NCI-H2196 treated with DMSO at 0.1 percent for 48 hours (cell line): ENCODE results near the gene SETD4.
A peak's percentile ranks its signal among the peaks of the same experiment; 100 is the strongest.
"Not testable (repeated sequence)": the region's sequence is repeated elsewhere in the genome, so short reads cannot be mapped to it uniquely, and the experiment has no call there.

Source experiments
- DNase-seq: peaks from one replicate; lab custom pipeline; 2025; ENCODE audit not compliant: unreplicated experiment; lab: John Stamatoyannopoulos, UW

Gene SETD4

GRCh38 chr21:36079010-36079649 lies 18.8 kb upstream of the SETD4 start:
- DNase-seq: no peak

GRCh38 chr21:36077758-36078157 lies 17.4 kb upstream of the SETD4 start:
- no peak for DNase-seq

- DNase-seq: no peak
Observed at GRCh38 chr21:36076878-36077655, 16.7 kb upstream of the SETD4 start.

- no peak for DNase-seq
Observed at GRCh38 chr21:36075953-36076352, 15.6 kb upstream of the SETD4 start.

GRCh38 chr21:36075171-36075570 lies 14.8 kb upstream of the SETD4 start:
- no peak for DNase-seq

GRCh38 chr21:36073911-36074310 lies 13.6 kb upstream of the SETD4 start:
- not testable (repeated sequence) for DNase-seq

- no peak for DNase-seq
Observed at GRCh38 chr21:36073181-36073580, 12.9 kb upstream of the SETD4 start.

- no peak for DNase-seq
Observed at GRCh38 chr21:36072453-36073162, 12.3 kb upstream of the SETD4 start.

- DNase-seq: no peak
Observed at GRCh38 chr21:36070999-36071398, 10.7 kb upstream of the SETD4 start.

GRCh38 chr21:36069713-36070583 lies 9.6 kb upstream of the SETD4 start, which contains the start of gene CBR1:
TSS of gene CBR1 (plus strand) at chr21:36070024. CDS start at chr21:36070116, 92 bp downstream.
- peak; percentile 90 for DNase-seq

- DNase-seq: no peak
Observed at GRCh38 chr21:36068748-36069398, 8.5 kb upstream of the SETD4 start.

- no peak for DNase-seq
Observed at GRCh38 chr21:36065497-36066036, 5.2 kb upstream of the SETD4 start.

GRCh38 chr21:36064085-36064460 lies 3.7 kb upstream of the SETD4 start:
- DNase-seq: no peak

- DNase-seq: no peak
Observed at GRCh38 chr21:36063375-36064084, 3.2 kb upstream of the SETD4 start.

GRCh38 chr21:36061445-36061844 lies 1.1 kb upstream of the SETD4 start:
- DNase-seq: no peak

GRCh38 chr21:36059823-36060158 lies 535 bp downstream of the SETD4 start:
- no peak for DNase-seq

GRCh38 chr21:36055551-36055950 lies 4.8 kb downstream of the SETD4 start:
- no peak for DNase-seq

GRCh38 chr21:36053715-36054062 lies 6.6 kb downstream of the SETD4 start:
- no peak for DNase-seq

- no peak for DNase-seq
Observed at GRCh38 chr21:36052860-36053714, 7.2 kb downstream of the SETD4 start.
